ENCODE data around the gene BABAM2. TPM values are rescaled to one million over a fixed set of nuclear protein-coding genes. Genes with fewer than 3 reads are reported as not detected.

Gene BABAM2
- total RNA-seq, 1 donor from 2014 or later: 28.5 TPM

DNA sequence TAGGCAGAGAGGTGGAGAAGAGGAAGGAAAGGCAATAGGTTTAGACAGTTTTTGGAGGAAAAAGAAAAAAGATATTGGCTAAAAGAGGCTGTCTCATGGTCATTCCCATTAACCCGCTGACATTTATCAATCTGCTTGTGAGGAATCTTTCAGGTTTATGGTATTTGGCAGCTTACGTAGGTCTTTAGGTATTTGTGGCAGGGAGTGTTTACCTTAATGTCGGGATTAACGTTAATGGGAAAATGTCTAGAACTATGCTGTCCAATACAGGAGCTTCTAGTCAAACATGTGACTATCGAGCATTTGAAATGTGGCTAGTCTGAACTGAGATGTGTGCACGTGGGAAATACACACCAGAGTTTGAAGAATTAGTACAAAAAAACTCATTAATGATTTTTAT, 144.2 kb downstream of the BABAM2 start:
- H2AFZ ChIP-seq (ENCODE audit: low read depth, low read length): no peak overlapping the region
- Mint-ChIP-seq H3K27ac (ENCODE audit: unreplicated experiment) (no peak overlapping the region), H3K27me3 (ENCODE audit: low read depth, unreplicated experiment) (no peaks in the 10 kb centered on the region), H3K4me1 (ENCODE audit: low read depth, unreplicated experiment) (peaks cover 9% of the 10 kb centered on the region), H3K36me3 (ENCODE audit: low read depth, unreplicated experiment) (no peaks in the 10 kb centered on the region), H3K9me3 (ENCODE audit: unreplicated experiment) (no peaks in the 10 kb centered on the region), H3K4me3 (ENCODE audit: unreplicated experiment) (no peak overlapping the region)
- FAIRE-seq (no peak), DNase-seq (ENCODE audit: low read depth) (no peak)
- no peak overlapping the region for H3K4me3 ChIP-seq (ENCODE audit: insufficient read depth, low read depth, low read length)
- H4K20me1 ChIP-seq (ENCODE audit: insufficient read depth, low read length): no peaks in the 10 kb centered on the region
- no peaks in the 10 kb centered on the region for H3K79me2 ChIP-seq (ENCODE audit: insufficient read depth, low read length)
- TF ChIP-seq CTCF (IDR thresholded peaks at IDR 0.05; ENCODE audit: insufficient read depth, low read depth, low read length) (no peak), EZH2 (IDR thresholded peaks at IDR 0.05; ENCODE audit: insufficient read depth, low read length) (no peak)
- no peaks in the 10 kb centered on the region for H3K36me3 ChIP-seq (ENCODE audit: insufficient read depth, low read length)
- H3K4me1 ChIP-seq (ENCODE audit: insufficient read depth, low read length): no peaks in the 10 kb centered on the region
- H3K4me2 ChIP-seq (ENCODE audit: low read length): no peak overlapping the region
- H3K9ac ChIP-seq (ENCODE audit: low read length): no peak overlapping the region
- H3K9me3 ChIP-seq (ENCODE audit: insufficient read depth, low read depth, low read length): no peaks in the 10 kb centered on the region
- no peaks in the 10 kb centered on the region for H3K27me3 ChIP-seq (ENCODE audit: insufficient read depth, low read length)
- no peak overlapping the region for H3K27ac ChIP-seq (ENCODE audit: low read depth, low read length)

DNA sequence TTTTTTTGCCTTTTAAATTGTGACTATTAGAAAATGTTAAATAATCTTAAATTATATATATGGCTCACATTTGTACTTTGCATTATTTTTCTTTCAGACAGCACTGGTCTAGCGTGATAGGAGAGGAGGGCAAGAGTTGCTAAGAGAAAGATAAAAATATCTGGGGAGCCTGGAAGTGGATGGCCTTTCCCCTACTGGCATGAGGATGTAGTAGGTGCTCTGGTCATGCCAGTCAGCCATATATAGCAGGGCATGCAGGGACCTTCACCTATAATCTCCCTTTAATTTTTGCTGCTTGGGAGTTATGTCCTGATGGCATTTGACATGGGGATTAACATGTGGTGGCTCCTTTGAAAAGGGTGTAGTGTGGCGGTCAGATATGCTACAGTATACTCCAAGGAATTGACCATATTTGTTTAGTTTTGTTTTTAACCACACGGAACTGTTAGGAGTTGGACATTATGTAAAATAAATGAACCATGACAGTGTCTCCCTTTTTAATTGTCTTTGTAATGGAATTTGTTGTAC, 144.7 kb downstream of the BABAM2 start:
- no peak for DNase-seq (ENCODE audit: low read depth)
- H3K4me3 Mint-ChIP-seq (ENCODE audit: unreplicated experiment): no peak overlapping the region
- Histone ChIP-seq H3K4me1 (ENCODE audit: insufficient read depth, low read length) (no peaks in the 10 kb centered on the region), H3K4me2 (ENCODE audit: low read length) (no peak overlapping the region), H3K36me3 (ENCODE audit: insufficient read depth, low read length) (no peaks in the 10 kb centered on the region), H2AFZ (ENCODE audit: low read depth, low read length) (no peak overlapping the region), H3K27ac (ENCODE audit: low read depth, low read length) (no peak overlapping the region), H4K20me1 (ENCODE audit: insufficient read depth, low read length) (no peaks in the 10 kb centered on the region), H3K79me2 (ENCODE audit: insufficient read depth, low read length) (no peaks in the 10 kb centered on the region), H3K9me3 (ENCODE audit: insufficient read depth, low read depth, low read length) (no peaks in the 10 kb centered on the region), H3K9ac (ENCODE audit: low read length) (no peak overlapping the region), H3K4me3 (ENCODE audit: insufficient read depth, low read depth, low read length) (no peak overlapping the region), H3K27me3 (ENCODE audit: insufficient read depth, low read length) (no peaks in the 10 kb centered on the region)
- no peaks in the 10 kb centered on the region for H3K36me3 Mint-ChIP-seq (ENCODE audit: low read depth, unreplicated experiment)
- peaks cover 9% of the 10 kb centered on the region for H3K4me1 Mint-ChIP-seq (ENCODE audit: low read depth, unreplicated experiment)
- no peak for TF ChIP-seq EZH2 (IDR thresholded peaks at IDR 0.05; ENCODE audit: insufficient read depth, low read length)
- no peak for TF ChIP-seq CTCF (IDR thresholded peaks at IDR 0.05; ENCODE audit: insufficient read depth, low read depth, low read length)
- no peak overlapping the region for H3K27ac Mint-ChIP-seq (ENCODE audit: unreplicated experiment)
- no peaks in the 10 kb centered on the region for H3K27me3 Mint-ChIP-seq (ENCODE audit: low read depth, unreplicated experiment)
- no peaks in the 10 kb centered on the region for H3K9me3 Mint-ChIP-seq (ENCODE audit: unreplicated experiment)
- FAIRE-seq: no peak

- Histone ChIP-seq H2AFZ (ENCODE audit: low read depth, low read length) (no peak overlapping the region), H4K20me1 (ENCODE audit: insufficient read depth, low read length) (no peaks in the 10 kb centered on the region), H3K4me3 (ENCODE audit: insufficient read depth, low read depth, low read length) (no peak overlapping the region), H3K4me1 (ENCODE audit: insufficient read depth, low read length) (no peaks in the 10 kb centered on the region), H3K4me2 (ENCODE audit: low read length) (no peak overlapping the region), H3K36me3 (ENCODE audit: insufficient read depth, low read length) (no peaks in the 10 kb centered on the region), H3K79me2 (ENCODE audit: insufficient read depth, low read length) (no peaks in the 10 kb centered on the region), H3K27me3 (ENCODE audit: insufficient read depth, low read length) (no peaks in the 10 kb centered on the region), H3K9me3 (ENCODE audit: insufficient read depth, low read depth, low read length) (no peaks in the 10 kb centered on the region), H3K27ac (ENCODE audit: low read depth, low read length) (no peak overlapping the region), H3K9ac (ENCODE audit: low read length) (no peak overlapping the region)
- no peak overlapping the region for H3K4me3 Mint-ChIP-seq (ENCODE audit: unreplicated experiment)
- TF ChIP-seq CTCF (IDR thresholded peaks at IDR 0.05; ENCODE audit: insufficient read depth, low read depth, low read length) (no peak), EZH2 (IDR thresholded peaks at IDR 0.05; ENCODE audit: insufficient read depth, low read length) (no peak)
- no peak for FAIRE-seq
- no peak for DNase-seq (ENCODE audit: low read depth)
- H3K9me3 Mint-ChIP-seq (ENCODE audit: unreplicated experiment): no peaks in the 10 kb centered on the region
- H3K36me3 Mint-ChIP-seq (ENCODE audit: low read depth, unreplicated experiment): no peaks in the 10 kb centered on the region
- H3K27ac Mint-ChIP-seq (ENCODE audit: unreplicated experiment): no peak overlapping the region
- no peaks in the 10 kb centered on the region for H3K27me3 Mint-ChIP-seq (ENCODE audit: low read depth, unreplicated experiment)
- peaks cover 6% of the 10 kb centered on the region for H3K4me1 Mint-ChIP-seq (ENCODE audit: low read depth, unreplicated experiment)
Measured at GRCh38 chr2:28035816-28036215, 145.3 kb downstream of the BABAM2 start.
